Measurements from ENCODE around the gene PLD1.

Gene PLD1

GRCh38 chr3:171653701-171654100 lies 156.6 kb downstream of the PLD1 start:
- TF ChIP-seq ZNF133 (tag by site-specific recombination; IDR thresholded peaks at IDR 0.05) = no peak
- TF ChIP-seq, protein P1, sequence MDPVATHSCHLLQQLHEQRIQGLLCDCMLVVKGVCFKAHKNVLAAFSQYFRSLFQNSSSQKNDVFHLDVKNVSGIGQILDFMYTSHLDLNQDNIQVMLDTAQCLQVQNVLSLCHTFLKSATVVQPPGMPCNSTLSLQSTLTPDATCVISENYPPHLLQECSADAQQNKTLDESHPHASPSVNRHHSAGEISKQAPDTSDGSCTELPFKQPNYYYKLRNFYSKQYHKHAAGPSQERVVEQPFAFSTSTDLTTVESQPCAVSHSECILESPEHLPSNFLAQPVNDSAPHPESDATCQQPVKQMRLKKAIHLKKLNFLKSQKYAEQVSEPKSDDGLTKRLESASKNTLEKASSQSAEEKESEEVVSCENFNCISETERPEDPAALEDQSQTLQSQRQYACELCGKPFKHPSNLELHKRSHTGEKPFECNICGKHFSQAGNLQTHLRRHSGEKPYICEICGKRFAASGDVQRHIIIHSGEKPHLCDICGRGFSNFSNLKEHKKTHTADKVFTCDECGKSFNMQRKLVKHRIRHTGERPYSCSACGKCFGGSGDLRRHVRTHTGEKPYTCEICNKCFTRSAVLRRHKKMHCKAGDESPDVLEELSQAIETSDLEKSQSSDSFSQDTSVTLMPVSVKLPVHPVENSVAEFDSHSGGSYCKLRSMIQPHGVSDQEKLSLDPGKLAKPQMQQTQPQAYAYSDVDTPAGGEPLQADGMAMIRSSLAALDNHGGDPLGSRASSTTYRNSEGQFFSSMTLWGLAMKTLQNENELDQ (tag by site-specific recombination; IDR thresholded peaks at IDR 0.05; ENCODE audit: low read depth) = no peak
- no peak for TF ChIP-seq ZNF521 (tag by site-specific recombination; IDR thresholded peaks at IDR 0.05)
- TF ChIP-seq ZFP69B (tag by site-specific recombination; IDR thresholded peaks at IDR 0.05) = no peak
- TF ChIP-seq INSM2 (tag by site-specific recombination; IDR thresholded peaks at IDR 0.05) = no peak
- TF ChIP-seq, protein P2, sequence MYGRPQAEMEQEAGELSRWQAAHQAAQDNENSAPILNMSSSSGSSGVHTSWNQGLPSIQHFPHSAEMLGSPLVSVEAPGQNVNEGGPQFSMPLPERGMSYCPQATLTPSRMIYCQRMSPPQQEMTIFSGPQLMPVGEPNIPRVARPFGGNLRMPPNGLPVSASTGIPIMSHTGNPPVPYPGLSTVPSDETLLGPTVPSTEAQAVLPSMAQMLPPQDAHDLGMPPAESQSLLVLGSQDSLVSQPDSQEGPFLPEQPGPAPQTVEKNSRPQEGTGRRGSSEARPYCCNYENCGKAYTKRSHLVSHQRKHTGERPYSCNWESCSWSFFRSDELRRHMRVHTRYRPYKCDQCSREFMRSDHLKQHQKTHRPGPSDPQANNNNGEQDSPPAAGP (tag by site-specific recombination; IDR thresholded peaks at IDR 0.05) = no peak
- no peak for TF ChIP-seq IKZF3 (tag by site-specific recombination; IDR thresholded peaks at IDR 0.05)
- no peak for TF ChIP-seq ZNF629 (tag by site-specific recombination; IDR thresholded peaks at IDR 0.05)
- TF ChIP-seq, protein P3, sequence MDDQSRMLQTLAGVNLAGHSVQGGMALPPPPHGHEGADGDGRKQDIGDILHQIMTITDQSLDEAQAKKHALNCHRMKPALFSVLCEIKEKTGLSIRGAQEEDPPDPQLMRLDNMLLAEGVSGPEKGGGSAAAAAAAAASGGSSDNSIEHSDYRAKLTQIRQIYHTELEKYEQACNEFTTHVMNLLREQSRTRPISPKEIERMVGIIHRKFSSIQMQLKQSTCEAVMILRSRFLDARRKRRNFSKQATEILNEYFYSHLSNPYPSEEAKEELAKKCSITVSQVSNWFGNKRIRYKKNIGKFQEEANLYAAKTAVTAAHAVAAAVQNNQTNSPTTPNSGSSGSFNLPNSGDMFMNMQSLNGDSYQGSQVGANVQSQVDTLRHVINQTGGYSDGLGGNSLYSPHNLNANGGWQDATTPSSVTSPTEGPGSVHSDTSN (CRISPR knock-in tag; IDR thresholded peaks at IDR 0.05) = no peak
- no peak for TF ChIP-seq KLF7 (tag by site-specific recombination; IDR thresholded peaks at IDR 0.05; ENCODE audit: borderline replicate concordance)
- no peak for TF ChIP-seq ZNF624 (tag by site-specific recombination; IDR thresholded peaks at IDR 0.05)
- TF ChIP-seq ZBTB7A (tag by site-specific recombination; IDR thresholded peaks at IDR 0.05; ENCODE audit: low read depth) = no peak
- TF ChIP-seq SCRT2 (tag by site-specific recombination; IDR thresholded peaks at IDR 0.05) = no peak
- TF ChIP-seq ZNF76 (tag by site-specific recombination; IDR thresholded peaks at IDR 0.05; ENCODE audit: borderline replicate concordance, low read depth) = no peak
- no peak for TF ChIP-seq ZNF214 (tag by site-specific recombination; IDR thresholded peaks at IDR 0.05; ENCODE audit: borderline replicate concordance)
- CTCF ChIA-PET = interaction anchor here (0.9 to 1.5 kb wide), 2 partner anchors 50 to 120 kb away, joined by 3 to 4 read pairs; no protein-coding TSS in a partner anchor

DNA sequence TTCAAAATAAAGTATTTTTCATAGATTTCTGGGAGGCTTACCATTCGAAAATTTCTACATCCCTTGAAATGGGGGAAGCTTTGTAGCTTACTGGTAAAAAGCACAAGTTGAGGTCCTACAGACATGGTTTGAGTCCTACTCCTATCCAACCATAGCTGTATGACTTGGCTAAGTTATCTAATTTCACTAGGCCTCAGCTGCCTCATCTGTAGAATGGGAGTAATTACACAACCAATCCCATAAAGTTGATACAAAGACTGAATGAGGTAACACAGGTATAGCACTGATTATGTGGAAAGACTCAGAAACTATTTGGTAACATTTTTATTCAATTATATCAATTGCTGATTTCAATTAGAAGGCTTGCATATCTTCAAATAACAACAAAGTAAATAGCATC lies 157.4 kb downstream of the PLD1 start:
- POLR2A ChIA-PET = no interaction called here
- H3K4me3 ChIP-seq (ENCODE audit: low read depth, low read length) = no peak overlapping the region
- TF ChIP-seq AEBP2 (tag by site-specific recombination; IDR thresholded peaks at IDR 0.05; ENCODE audit: borderline replicate concordance) = no peak
- no peak for TF ChIP-seq PRDM1 (tag by site-specific recombination; IDR thresholded peaks at IDR 0.05)
- TF ChIP-seq ZNF354C (tag by site-specific recombination; IDR thresholded peaks at IDR 0.05; ENCODE audit: borderline replicate concordance, low read depth) = no peak
- TF ChIP-seq, protein P1 (tag by site-specific recombination; IDR thresholded peaks at IDR 0.05; ENCODE audit: low read depth) = no peak
- no peak for TF ChIP-seq ZNF2 (tag by site-specific recombination; IDR thresholded peaks at IDR 0.05)
- no peak for TF ChIP-seq ZSCAN16 (tag by site-specific recombination; IDR thresholded peaks at IDR 0.05)
- TF ChIP-seq ZBTB1 (tag by site-specific recombination; IDR thresholded peaks at IDR 0.05) = no peak
- CTCF ChIA-PET = interaction anchor here (1.5 kb wide), 1 partner anchor 121 kb away, joined by 3 read pairs; no protein-coding TSS in a partner anchor
- no peak overlapping the region for H3K27ac ChIP-seq (ENCODE audit: extremely low read depth, low read depth, low read length)
- peaks cover 0 to 5% of the 10 kb centered on the region in 2 experiments; a peak in 1 of 3 replicates for H3K36me3 ChIP-seq (ENCODE audit: control insufficient read depth in 2 of 2, insufficient read depth in 1 of 2, low read length in 2 of 2)
- H3K4me1 ChIP-seq (ENCODE audit: control insufficient read depth, insufficient read depth, low read length) = no peaks in the 10 kb centered on the region
- H3K9me3 ChIP-seq (ENCODE audit: control insufficient read depth, insufficient read depth, low read depth, low read length) = no peaks in the 10 kb centered on the region

More at GRCh38 chr3:171653701-171654100, 156.6 kb downstream of the PLD1 start:
- POLR2A ChIA-PET = no interaction called here
- Histone ChIP-seq H3K27ac (ENCODE audit: extremely low read depth, low read depth, low read length) (no peak overlapping the region), H3K36me3 (ENCODE audit: control insufficient read depth in 2 of 2, insufficient read depth in 1 of 2, low read length in 2 of 2) (peaks cover 0 to 5% of the 10 kb centered on the region in 2 experiments; a peak in 1 of 3 replicates), H3K4me1 (ENCODE audit: control insufficient read depth, insufficient read depth, low read length) (no peaks in the 10 kb centered on the region), H3K9me3 (ENCODE audit: control insufficient read depth, insufficient read depth, low read depth, low read length) (no peaks in the 10 kb centered on the region), H3K4me3 (ENCODE audit: low read depth, low read length) (no peak overlapping the region)

Data from HEK293 (cell line).